SJSA1 (cell line): Measurements from ENCODE around the gene DNAJC17. TPM values are rescaled to one million over a fixed set of nuclear protein-coding genes. Genes with fewer than 3 reads are reported as not detected.

Experiments
- DNase-seq, 2 experiments: peaks; one replicate each; pipeline ENCODE4 v3.0.0-alpha.2; 2015 to 2020; ENCODE audit warnings: low spot score in 2 of 2, low read depth in 1 of 2
- H3K27ac ChIP-seq: fragments of 250-450 bp; sonication (Bioruptor Pico); 2 replicates; pipeline ENCODE4 v1.5.1; 2020; ENCODE audit warnings: mild to moderate bottlenecking, moderate library complexity
- H3K27me3 ChIP-seq: fragments of 250-450 bp; sonication (Bioruptor Pico); replicated peaks from 2 replicates; pipeline ENCODE4 v1.5.1; 2020; ENCODE audit warnings: mild to moderate bottlenecking, moderate library complexity
- H3K36me3 ChIP-seq: fragments of 250-450 bp; sonication (Bioruptor Pico); 2 replicates; pipeline ENCODE4 v1.5.1; 2020; ENCODE audit warnings: mild to moderate bottlenecking
- H3K4me1 ChIP-seq: fragments of 250-450 bp; sonication (Bioruptor Pico); replicated peaks from 2 replicates; pipeline ENCODE4 v1.6.1; 2021; ENCODE audit warnings: mild to moderate bottlenecking
- H3K4me3 ChIP-seq: fragments of 250-450 bp; sonication (Bioruptor Pico); 2 replicates; pipeline ENCODE4 v1.5.1; 2020; ENCODE audit warnings: mild to moderate bottlenecking
- H3K9me3 ChIP-seq: fragments of 250-450 bp; sonication (Bioruptor Pico); replicated peaks from 2 replicates; pipeline ENCODE4 v1.5.1; 2020; ENCODE audit warnings: mild to moderate bottlenecking
- total RNA-seq: library from RNA; depleted of rRNA; stranded (reverse); fragments of >200 nt; shearing (Covaris generic); gene quantifications from 2 replicates; pipeline ENCODE4 v1.2.3, GENCODE V29; 2014

The DNAJC17 gene
- total RNA-seq, 1 experiment from 2014 or later = 51.7 TPM

DNA sequence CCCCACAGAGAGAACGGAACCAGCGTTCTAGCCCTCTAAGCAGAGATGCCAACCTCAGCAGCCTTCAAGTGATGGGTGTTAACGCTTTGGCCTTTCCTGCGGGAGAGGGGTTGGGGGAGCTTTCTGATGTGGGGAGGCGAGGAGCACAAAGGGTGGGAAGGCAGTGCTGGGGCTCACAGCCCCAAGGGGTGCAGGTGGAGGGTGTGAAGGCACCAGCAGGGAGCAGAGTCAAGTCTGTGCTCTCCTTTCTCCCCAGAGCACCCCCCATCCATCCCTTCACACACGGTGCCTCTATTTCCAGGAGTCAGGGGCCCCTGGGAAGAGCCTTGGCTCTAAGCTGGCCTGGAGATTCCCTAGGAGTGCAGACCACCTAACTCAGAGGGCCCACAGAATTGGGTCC is 33.4 kb downstream of the DNAJC17 start:
- no peaks in the 10 kb centered on the region for H3K9me3 ChIP-seq
- no peak for DNase-seq
- H3K27me3 ChIP-seq = no peaks in the 10 kb centered on the region
- H3K4me1 ChIP-seq = peaks cover 11% of the 10 kb centered on the region
- H3K27ac ChIP-seq = no peak overlapping the region
- no peak overlapping the region for H3K4me3 ChIP-seq
- H3K36me3 ChIP-seq = peaks cover 79% of the 10 kb centered on the region

- Histone ChIP-seq H3K27ac (no peak overlapping the region), H3K4me3 (no peak overlapping the region), H3K27me3 (no peaks in the 10 kb centered on the region), H3K4me1 (peaks cover 15% of the 10 kb centered on the region), H3K36me3 (peaks cover 78% of the 10 kb centered on the region), H3K9me3 (no peaks in the 10 kb centered on the region)
- no peak for DNase-seq
Measured at GRCh38 chr15:40773496-40773895, 33.8 kb downstream of the DNAJC17 start.

DNA sequence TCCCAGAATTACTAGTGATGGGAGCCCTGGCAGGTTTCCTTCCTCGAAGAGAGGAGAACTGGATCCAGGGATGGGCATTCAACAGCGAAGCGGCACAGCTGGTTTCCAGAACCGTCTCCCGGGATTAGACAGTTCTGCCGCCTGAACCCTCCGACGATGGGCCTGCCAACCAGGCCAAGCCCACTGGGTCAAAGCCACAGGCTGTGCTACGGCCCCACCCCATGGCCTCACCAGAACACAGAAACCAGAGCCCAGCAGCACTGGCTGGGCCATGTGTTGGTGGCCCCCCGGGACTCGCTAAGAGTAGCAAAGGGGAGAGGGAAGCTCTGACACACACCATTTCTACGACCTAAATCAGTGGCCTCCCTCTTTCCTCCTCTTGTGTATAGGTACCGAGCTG is 35.3 kb downstream of the DNAJC17 start:
- Histone ChIP-seq H3K4me1 (peaks cover 28% of the 10 kb centered on the region), H3K27ac (no peak overlapping the region), H3K36me3 (peaks cover 80% of the 10 kb centered on the region)

DNA sequence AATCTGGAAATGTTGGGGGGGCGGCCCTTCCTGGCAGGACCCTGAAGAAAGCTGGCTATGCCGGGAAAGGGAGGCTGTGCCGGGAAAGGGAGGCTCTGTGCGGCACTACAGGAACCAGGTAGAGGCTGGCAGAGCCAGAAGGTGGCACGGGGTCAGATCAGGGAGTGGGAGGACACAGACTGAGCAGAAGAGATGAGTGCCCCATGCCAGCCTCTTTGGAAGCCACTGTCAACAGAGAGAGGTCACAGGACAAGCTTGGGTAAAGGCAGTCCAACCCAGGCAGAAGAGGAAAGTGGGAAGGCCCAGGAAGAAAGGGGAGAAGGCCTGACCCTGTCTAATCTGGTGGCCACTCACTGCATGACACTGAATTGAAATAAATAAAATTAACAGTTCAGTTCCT is 36.0 kb downstream of the DNAJC17 start:
- Histone ChIP-seq H3K27me3 (no peaks in the 10 kb centered on the region), H3K4me3 (no peak overlapping the region), H3K9me3 (no peaks in the 10 kb centered on the region), H3K36me3 (peaks cover 75% of the 10 kb centered on the region), H3K27ac (no peak overlapping the region), H3K4me1 (peaks cover 35% of the 10 kb centered on the region)
- DNase-seq = no peak

More for the DNA sequence above, 35.3 kb downstream of the DNAJC17 start:
- Histone ChIP-seq H3K27me3 (no peaks in the 10 kb centered on the region), H3K4me3 (no peak overlapping the region), H3K9me3 (no peaks in the 10 kb centered on the region)
- no peak for DNase-seq

DNA sequence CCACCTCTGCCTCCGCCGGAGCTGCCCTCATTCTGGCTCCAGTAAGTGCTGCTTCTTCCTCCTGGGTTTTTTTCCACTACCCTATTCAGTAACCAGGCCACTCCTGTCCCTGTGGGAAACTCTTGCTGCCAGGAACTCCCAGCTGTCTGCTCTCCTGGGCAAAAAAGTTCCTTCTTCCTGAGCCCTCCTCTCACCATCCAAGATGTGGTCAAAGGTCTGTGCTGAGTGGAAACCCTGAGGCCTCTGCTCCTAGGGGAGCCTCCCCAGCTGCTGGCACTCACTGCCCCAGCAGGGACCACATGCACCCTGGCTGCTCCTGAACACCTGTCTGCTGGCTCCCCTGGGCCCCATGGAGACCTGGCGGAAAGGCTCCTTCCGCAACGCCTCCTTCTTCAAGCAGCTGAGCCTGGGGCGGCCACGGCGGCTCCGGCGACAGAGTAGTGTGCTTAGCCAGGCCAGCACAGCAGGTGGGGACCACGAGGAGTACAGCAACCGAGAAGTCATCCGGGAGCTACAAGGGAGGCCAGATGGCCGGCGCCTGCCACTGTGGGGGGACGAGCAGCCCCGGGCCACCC is 37.0 kb downstream of the DNAJC17 start:
- DNase-seq = no peak
- Histone ChIP-seq H3K27me3 (no peaks in the 10 kb centered on the region), H3K4me1 (peaks cover 45% of the 10 kb centered on the region)

DNA sequence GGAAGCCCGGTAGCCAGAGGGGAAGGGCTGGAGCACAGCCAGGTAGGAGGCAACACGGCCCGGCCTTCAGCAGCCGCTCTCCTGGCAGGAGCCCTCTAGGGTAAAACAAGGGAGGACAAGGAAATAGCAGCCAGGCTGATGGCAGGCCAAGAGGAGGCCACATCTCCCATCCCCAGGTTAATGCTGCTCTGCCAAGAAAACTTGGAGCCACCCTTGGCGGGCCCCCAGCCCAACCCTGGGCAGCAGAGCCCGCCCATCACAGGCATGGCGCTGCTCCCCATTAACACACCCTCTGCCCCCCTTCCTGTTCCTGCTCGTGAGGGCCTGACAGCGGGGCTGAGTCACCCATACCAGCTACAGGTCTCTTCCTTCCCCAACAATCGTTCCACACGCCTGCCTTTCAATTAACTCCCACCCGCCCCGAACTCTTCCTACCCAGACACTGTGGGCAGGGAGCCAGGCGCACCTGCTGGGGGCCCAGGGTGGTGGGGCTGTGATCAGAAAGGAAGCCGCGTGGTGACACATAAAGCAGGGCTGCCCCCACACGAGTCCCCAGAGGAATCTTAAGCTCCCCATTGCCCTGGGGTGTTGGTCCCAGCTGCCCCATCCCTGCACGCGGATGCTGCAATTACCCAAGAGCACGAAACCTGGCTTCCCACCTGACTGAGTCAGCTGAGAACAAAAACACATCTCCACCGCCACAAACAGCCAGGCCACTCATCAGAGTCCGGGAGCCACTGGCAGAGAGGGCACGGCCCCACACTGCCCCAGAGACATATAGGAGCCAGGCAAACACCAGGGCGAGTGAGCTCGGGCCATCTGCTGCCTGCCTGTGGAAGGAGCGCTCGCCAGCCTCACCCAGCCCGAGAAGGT is 37.8 kb downstream of the DNAJC17 start, which contains the start of gene C15orf62:
TSS of gene C15orf62 (plus strand) at position 707 of the 873 bp plus-strand sequence. CDS start 516 bp downstream, outside the sequence.
- Histone ChIP-seq H3K27me3 (no peaks in the 10 kb centered on the region), H3K27ac (no peak within 1 kb of the TSS), H3K4me1 (peaks cover 53% of the 10 kb centered on the region), H3K36me3 (peaks cover 58% of the 10 kb centered on the region), H3K4me3 (no peak within 1 kb of the TSS), H3K9me3 (no peaks in the 10 kb centered on the region)
- no peak for DNase-seq

More for the DNA sequence above, 37.0 kb downstream of the DNAJC17 start:
- Histone ChIP-seq H3K4me3 (no peak overlapping the region), H3K9me3 (no peaks in the 10 kb centered on the region), H3K27ac (no peak overlapping the region), H3K36me3 (peaks cover 65% of the 10 kb centered on the region)

DNA sequence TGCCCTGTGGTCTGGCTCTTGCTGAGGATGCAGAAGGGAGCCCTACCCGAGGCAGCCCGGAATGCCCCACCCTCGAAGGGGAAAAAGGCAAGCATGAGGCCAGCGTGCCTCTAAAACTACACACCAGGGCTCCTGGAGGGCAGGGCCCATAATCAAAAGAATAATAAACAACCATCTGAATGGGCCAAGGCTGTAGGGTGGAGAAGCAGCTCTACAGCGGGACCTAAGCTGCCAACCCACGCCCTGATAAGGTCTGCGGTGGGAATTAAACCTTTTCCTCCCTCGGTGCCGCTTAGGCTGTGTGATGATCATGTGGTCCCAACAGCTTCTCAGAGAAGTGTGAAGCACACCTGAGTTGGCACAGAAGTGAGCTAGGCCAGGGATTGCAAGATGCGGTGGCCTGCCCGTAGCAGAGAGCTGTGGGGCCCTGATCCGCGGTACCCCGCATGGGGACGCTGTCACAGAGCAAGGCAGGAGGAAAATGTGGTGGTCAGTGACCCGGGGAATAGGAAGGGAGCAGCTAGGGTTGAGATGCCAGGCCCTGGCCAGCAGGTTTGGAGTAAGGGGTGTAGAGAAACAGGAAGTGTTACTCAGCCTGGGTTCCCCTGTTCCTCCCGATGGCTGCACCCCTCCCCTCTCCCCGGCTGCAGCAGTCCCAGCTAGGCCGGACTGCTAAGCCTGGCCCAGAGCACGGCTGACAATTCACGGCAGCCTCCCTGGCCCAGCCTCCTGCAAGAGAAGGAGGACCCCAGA is 38.6 kb downstream of the DNAJC17 start:
- H3K27me3 ChIP-seq = no peaks in the 10 kb centered on the region
- H3K4me3 ChIP-seq = no peak overlapping the region
- H3K36me3 ChIP-seq = peaks cover 50% of the 10 kb centered on the region
- no peaks in the 10 kb centered on the region for H3K9me3 ChIP-seq
- H3K4me1 ChIP-seq = peaks cover 61% of the 10 kb centered on the region
- DNase-seq = peak; percentile 41 to 67
- H3K27ac ChIP-seq = no peak overlapping the region

DNA sequence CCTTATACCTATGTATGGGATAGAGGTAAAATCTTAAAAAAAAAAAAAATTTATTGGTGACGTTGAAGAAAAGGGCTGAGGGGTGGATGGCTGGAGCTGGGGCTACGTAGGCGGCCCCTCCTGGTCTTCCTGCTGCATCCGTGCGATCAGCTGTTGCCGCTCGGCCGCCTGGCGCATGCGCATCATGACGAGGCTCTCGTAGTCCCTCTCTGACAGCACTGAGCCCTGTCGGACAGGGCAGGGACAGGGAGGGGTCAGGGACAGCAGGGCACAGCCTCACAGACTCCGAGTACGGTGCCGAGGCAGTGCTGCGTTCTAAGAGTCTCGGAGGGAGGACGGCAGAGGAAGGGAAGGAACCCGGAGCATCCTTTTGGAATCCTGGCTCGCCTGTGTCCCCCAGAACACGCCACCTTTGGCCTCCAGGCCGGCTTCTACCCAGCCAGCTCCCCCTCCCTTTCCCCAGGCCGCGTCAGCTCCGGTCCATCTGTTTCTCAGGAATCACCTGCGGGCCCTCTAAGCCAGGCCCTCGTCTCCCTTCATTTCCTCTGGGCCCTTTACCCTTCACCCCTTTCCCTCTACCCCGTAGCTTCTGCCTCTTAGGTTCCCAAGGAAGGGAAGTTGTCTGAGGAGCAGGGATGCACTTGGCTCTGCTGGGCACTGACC is 39.3 kb downstream of the DNAJC17 start:
- H3K4me3 ChIP-seq = no peak overlapping the region
- no peak overlapping the region for H3K27ac ChIP-seq
- no peaks in the 10 kb centered on the region for H3K9me3 ChIP-seq
- DNase-seq = no peak
- no peaks in the 10 kb centered on the region for H3K27me3 ChIP-seq
- H3K36me3 ChIP-seq = peaks cover 49% of the 10 kb centered on the region
- peaks cover 68% of the 10 kb centered on the region for H3K4me1 ChIP-seq

- DNase-seq = no peak
- Histone ChIP-seq H3K36me3 (peaks cover 45% of the 10 kb centered on the region), H3K9me3 (no peaks in the 10 kb centered on the region), H3K4me1 (peaks cover 74% of the 10 kb centered on the region), H3K27me3 (no peaks in the 10 kb centered on the region), H3K27ac (no peak overlapping the region), H3K4me3 (no peak overlapping the region)
Measured at GRCh38 chr15:40766906-40767837, 40.1 kb downstream of the DNAJC17 start.

DNA sequence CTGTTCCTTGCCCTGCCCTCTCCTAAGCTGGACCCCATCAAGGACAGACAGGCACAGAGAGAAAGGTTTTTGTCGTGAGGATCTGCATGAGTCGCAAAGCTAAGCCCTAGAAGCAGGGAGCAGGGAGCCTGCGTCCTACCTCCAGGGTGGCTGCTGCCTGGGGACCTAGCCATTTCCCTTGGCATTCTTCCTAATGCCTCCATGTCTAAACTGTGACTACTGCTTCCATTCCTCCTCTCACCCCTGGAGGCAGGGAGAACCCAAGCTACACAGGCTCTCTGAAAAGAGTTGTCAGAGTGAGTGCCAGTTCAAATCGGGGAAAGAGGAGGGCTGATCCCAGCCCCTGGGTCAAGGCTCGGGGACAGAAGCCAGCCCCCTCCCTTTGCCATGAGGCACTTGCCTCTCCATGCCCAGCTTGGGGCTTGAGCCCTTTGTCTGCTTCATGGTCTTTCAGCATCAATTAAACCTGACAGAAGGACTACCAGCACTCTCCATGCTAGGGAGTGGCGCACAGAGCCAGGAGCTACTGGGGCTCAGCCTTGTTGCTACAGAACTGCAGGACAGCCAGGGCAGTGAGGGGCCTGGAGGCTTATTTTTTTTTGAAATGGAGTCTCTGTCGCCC is 41.0 kb downstream of the DNAJC17 start:
- peaks cover 36% of the 10 kb centered on the region for H3K36me3 ChIP-seq
- no peak for DNase-seq
- peaks cover 74% of the 10 kb centered on the region for H3K4me1 ChIP-seq
- H3K4me3 ChIP-seq = no peak overlapping the region
- no peak overlapping the region for H3K27ac ChIP-seq
- no peaks in the 10 kb centered on the region for H3K27me3 ChIP-seq
- no peaks in the 10 kb centered on the region for H3K9me3 ChIP-seq

DNA sequence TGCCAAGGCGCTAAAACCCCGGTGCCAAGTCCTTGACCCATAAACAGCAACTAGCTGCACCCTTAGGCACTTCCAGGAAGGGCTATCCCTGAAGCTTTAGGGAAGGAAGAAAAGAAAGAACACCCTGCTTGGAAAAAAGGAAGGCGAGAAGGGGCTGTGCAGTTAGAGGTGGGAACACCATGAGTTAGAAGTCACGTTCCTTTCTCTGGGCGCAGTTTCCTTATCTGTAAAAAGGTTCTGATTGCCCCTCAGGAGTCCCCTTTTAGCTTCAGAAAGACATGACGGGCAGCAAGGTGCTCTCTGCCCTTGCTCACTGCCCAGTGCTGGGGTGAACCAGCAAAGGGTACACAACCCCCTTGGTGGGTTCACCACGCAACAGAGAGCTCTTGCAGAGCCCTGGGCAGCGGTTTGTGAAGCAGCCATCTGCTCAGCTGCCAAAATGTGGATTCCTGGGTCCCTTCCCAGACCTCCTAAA is 42.6 kb downstream of the DNAJC17 start:
- Histone ChIP-seq H3K27ac (no peak overlapping the region), H3K4me1 (peaks cover 71% of the 10 kb centered on the region)
- no peak for DNase-seq

More for the DNA sequence above, 42.6 kb downstream of the DNAJC17 start:
- no peaks in the 10 kb centered on the region for H3K9me3 ChIP-seq
- no peak overlapping the region for H3K4me3 ChIP-seq
- peaks cover 24% of the 10 kb centered on the region for H3K36me3 ChIP-seq
- no peaks in the 10 kb centered on the region for H3K27me3 ChIP-seq
